NOMO-1 treated with DMSO at 0.1 percent for 48 hours (cell line): Measurements from ENCODE around the gene FILIP1L.

Experiments
- DNase-seq: peaks from one replicate; lab custom pipeline; 2025; ENCODE audit not compliant: unreplicated experiment; lab: John Stamatoyannopoulos, UW

FILIP1L gene

GRCh38 chr3:100045696-100046095 lies 68.6 kb downstream of the FILIP1L start:
- no peak for DNase-seq

GRCh38 chr3:100044369-100044768 lies 69.9 kb downstream of the FILIP1L start:
- DNase-seq: peak; percentile 97

GRCh38 chr3:100043271-100043670 lies 71.0 kb downstream of the FILIP1L start:
- DNase-seq: peak; percentile 74

GRCh38 chr3:100042166-100042981 lies 71.9 kb downstream of the FILIP1L start:
- DNase-seq: no peak

- DNase-seq: no peak
Measured at GRCh38 chr3:100041328-100041749, 73.0 kb downstream of the FILIP1L start.

GRCh38 chr3:100040451-100041225 lies 73.7 kb downstream of the FILIP1L start:
- no peak for DNase-seq

GRCh38 chr3:100039075-100039474 lies 75.2 kb downstream of the FILIP1L start:
- no peak for DNase-seq

GRCh38 chr3:100033903-100034471 lies 80.3 kb downstream of the FILIP1L start:
- no peak for DNase-seq

- no peak for DNase-seq
Measured at GRCh38 chr3:100033184-100033583, 81.1 kb downstream of the FILIP1L start.

- DNase-seq: no peak
Measured at GRCh38 chr3:100032243-100032642, 82.1 kb downstream of the FILIP1L start.

- DNase-seq: no peak
Measured at GRCh38 chr3:100030914-100031425, 83.3 kb downstream of the FILIP1L start.

- no peak for DNase-seq
Measured at GRCh38 chr3:100030346-100030745, 84.0 kb downstream of the FILIP1L start.

GRCh38 chr3:100029689-100030088 lies 84.6 kb downstream of the FILIP1L start:
- no peak for DNase-seq

GRCh38 chr3:100029052-100029451 lies 85.2 kb downstream of the FILIP1L start:
- no peak for DNase-seq

- no peak for DNase-seq
Measured at GRCh38 chr3:100027321-100027720, 87.0 kb downstream of the FILIP1L start.

- DNase-seq: no peak
Measured at GRCh38 chr3:100024520-100025303, 89.6 kb downstream of the FILIP1L start.

- no peak for DNase-seq
Measured at GRCh38 chr3:100023595-100023994, 90.7 kb downstream of the FILIP1L start.

- no peak for DNase-seq
Measured at GRCh38 chr3:100023150-100023549, 91.2 kb downstream of the FILIP1L start.

- no peak for DNase-seq
Measured at GRCh38 chr3:100022506-100022905, 91.8 kb downstream of the FILIP1L start.

GRCh38 chr3:100020876-100021644 lies 93.2 kb downstream of the FILIP1L start:
- no peak for DNase-seq
